A549 treated with ZK216348 at 1 μM for 4 hours (cell line): Measurements from ENCODE around the gene ARRB1. TPM values are rescaled to one million over a fixed set of nuclear protein-coding genes. Genes with fewer than 3 reads are reported as not detected.

ENCODE experiments used
- total RNA-seq: library from RNA; stranded (reverse); fragments of 200-300 nt; extraction: Qiagen RNA extraction; gene quantifications from 5 replicates; pipeline ENCODE4 v1.2.3, GENCODE V29; 2022; ENCODE audit warnings: low read depth

The ARRB1 gene
- total RNA-seq: 4.4 to 9.6 TPM (median 7.3 TPM) in 5 replicates

GRCh38 chr11:75351541-75351790 lies at the start of gene ARRB1:
ARRB1 (minus strand) TSS chr11:75351661; CDS start chr11:75351607, 54 bp downstream.

DNA sequence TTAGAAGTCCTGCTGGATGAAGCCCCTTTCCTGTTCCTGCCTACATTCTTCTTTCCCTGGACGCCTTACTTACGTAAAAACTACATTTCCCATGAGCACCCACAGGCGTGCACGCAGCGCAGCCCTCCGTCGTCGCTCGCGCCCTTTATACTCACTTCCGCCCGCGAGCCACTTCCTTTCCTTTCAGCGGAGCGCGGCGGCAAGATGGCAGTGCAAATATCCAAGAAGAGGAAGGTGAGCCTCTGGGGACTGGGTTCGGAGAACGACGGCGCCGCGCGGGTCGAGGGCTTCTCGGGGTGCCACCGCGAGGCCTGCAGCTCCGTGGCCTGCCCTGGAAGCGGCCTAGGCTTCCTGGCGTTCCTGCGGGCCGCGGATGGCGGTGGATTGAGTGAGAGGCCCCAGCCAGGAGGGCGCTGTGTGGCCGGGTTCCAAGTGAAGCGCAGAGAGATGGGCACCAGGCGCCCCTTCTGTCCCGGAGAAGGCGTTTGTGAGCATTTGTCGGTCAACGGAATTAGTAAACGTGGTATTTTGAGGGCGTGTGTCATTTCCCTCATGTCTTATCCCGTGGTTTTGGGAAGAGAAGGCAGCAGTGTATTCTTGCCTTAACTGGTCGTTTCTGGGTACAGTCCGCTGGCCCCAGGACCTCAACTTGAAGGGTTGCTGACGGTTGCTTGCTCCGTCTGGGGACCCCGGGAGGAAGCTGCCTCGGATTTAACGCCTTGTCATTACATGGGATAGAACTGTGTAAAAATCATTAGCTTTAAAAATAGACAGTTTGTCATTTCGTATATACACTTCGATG lies 48.1 kb upstream of the ARRB1 start, which contains the start of gene RPS3:
Gene RPS3 (plus strand): TSS at position 175 of the 802 bp plus-strand sequence. CDS start 30 bp downstream, at position 205.

GRCh38 chr11:75240311-75241035 lies 111.0 kb downstream of the ARRB1 start, which contains the start of gene TPBGL:
TPBGL (plus strand) TSS chr11:75240774; CDS start chr11:75241050, 276 bp downstream.

Other genes with a start within 250 kb of the ARRB1 start
- 3.3 to 5.1 TPM (median 4.2 TPM) in 5 replicates for gene SLCO2B1, start 200.6 kb downstream of the ARRB1 start, total RNA-seq
- gene TPBGL, start 110.9 kb downstream of the ARRB1 start, total RNA-seq: 0.15 to 0.36 TPM (median 0.28 TPM) in 5 replicates
- gene RPS3, start 47.9 kb upstream of the ARRB1 start, total RNA-seq: 3,130 to 4,292 TPM (median 3,344 TPM) in 5 replicates
- 0.68 to 1.9 TPM (median 1.4 TPM) in 5 replicates for gene KLHL35, start 81.5 kb upstream of the ARRB1 start, total RNA-seq
- gene GDPD5, start 174.3 kb upstream of the ARRB1 start, total RNA-seq: 8.9 to 16.3 TPM (median 14.0 TPM) in 5 replicates
- gene SERPINH1, start 210.6 kb upstream of the ARRB1 start, total RNA-seq: 57.1 to 112 TPM (median 100 TPM) in 5 replicates